Measurements from ENCODE around the gene CDH16.
"Not testable (repeated sequence)": the region's sequence is repeated elsewhere in the genome, so short reads cannot be mapped to it uniquely, and the experiment has no call there.

The CDH16 gene

DNA sequence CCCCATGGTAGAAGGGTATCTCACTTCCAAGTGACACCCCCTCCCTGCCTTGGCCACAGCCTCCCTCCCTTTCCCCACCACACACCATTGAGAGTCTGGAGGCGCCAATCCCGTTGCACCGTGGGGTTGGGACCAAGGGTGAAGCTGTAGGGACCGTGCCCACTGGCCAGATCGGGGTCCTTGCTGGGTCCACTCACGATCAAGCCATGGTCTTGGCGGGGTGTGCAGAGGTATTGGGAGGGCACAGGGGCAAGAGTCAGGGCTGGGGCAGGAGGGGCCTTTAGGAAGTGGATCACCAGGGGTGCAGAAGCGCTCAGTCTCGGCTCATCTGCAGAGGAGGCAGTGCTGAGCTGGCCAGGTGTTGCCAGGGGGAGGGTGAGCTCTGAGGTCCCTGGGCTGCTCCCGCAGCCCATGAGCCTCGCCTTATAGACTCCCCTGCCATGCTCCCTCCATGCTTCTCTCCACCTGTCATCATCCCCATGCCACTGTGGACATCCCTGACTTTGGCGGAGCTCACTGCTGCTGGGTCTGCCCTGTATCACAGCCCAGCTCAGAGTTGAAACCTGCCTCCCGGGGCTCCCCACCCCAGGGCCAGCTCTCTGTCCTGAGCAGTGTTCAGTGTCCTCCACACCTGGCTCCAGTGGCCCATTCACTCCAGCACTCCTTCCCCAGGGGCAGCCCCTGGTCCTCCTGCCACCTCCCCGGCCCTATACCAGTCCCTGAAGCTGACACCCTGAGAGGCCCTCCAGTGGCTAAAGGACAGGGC is 8.3 kb downstream of the CDH16 start:
- no peak for DNase-seq (ENCODE audit: low read depth)

DNA sequence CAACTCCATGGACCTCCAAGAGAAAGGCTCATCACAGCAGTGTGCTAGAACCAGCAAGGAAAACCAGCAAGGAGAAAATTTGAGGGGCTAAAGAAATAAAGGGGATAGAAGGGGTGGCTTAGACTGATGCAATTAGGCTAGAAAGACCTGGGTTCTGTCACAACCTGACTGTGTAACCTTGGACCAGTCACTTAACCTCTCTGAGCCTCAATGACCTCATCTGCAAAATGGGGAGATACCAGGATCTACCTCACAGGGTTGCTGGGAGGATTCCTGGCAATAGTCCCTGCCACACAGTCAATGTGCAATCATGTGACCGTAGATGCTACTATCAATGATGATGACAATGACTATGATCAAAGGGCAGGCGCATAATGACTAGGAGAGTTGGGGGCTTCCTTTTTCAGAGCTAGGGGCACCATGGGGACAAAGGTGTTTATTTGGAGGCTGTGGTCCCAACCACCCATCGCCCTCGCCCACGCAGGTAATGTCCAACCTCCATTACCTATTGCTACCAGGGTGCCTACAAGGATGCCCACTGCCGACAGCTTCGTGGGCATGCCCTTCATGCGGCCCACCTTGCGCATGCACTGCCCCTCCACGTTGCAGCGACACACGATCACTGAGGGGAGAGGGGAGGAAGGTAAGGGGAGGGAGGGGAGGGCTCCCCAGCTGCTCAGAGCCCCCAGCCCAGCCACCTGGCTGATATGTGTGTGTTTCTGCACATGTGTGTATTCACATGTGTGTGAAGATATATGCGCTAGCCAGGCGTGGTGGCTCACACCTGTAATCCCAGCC is 9.7 kb downstream of the CDH16 start:
- DNase-seq (ENCODE audit: low read depth): no peak

DNA sequence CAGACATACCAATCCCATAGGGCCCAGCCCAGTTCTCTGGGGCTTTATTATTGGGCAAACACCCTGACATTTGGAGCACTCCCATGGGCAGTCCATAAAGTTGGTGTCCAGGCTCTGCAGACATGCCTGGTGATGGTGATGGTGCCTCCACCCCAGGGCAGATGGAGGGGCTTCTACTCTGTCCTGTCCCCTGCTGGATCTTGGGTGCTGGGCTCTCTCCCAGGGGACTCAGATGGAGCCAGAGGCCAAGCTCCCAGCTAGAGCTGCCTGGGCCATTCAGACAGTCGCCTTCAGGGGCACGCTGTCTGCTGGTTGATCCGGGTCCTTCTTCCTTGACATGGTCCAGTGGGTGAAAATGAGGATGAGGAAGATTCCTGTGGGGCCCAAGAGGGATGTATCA is 10.6 kb downstream of the CDH16 start:
- DNase-seq (ENCODE audit: low read depth): no peak

DNA sequence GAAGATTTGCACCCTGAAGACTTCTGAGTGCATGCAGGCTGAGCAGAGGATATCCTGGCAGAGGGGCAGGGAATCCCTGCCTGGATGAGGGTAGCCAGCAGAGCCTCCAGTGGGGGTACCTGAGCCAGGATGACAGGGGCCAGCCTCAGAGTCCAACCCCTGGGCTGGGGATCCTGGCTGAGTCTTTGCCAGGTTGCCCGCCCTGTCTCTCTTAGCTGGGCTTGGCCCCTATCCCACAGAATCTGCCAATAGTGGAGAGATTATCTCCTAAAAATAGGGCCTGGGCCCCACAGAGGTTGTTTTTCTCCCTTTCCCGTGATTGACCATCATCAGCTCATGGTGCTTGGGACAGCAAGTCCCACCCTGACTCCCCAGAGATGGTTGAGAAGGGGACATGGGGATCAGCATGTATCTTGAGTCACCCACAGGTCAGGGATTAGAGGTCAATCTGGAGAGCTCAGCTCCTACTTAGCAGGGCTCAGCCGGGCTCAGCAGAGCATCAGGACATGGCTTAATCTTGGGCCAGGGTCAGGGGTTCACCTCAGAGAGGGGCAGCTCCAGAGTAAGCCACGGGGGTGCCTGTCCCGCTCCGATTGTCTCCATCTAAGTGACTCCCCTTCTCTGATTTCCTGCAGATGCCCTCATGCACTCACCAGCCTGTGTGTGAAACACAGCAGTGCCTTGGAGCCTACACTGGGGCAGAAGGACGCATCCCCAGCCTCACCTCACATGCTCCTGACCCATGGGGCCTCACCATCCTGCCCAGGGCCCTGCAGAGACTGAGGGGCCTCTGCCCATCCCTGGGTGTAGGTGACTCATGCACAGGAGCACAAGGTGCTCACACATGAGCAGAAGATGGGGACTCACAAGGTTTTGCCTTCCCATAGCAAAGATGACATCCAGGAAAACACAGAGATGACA is 11.5 kb downstream of the CDH16 start:
- no peak for DNase-seq (ENCODE audit: low read depth)

DNA sequence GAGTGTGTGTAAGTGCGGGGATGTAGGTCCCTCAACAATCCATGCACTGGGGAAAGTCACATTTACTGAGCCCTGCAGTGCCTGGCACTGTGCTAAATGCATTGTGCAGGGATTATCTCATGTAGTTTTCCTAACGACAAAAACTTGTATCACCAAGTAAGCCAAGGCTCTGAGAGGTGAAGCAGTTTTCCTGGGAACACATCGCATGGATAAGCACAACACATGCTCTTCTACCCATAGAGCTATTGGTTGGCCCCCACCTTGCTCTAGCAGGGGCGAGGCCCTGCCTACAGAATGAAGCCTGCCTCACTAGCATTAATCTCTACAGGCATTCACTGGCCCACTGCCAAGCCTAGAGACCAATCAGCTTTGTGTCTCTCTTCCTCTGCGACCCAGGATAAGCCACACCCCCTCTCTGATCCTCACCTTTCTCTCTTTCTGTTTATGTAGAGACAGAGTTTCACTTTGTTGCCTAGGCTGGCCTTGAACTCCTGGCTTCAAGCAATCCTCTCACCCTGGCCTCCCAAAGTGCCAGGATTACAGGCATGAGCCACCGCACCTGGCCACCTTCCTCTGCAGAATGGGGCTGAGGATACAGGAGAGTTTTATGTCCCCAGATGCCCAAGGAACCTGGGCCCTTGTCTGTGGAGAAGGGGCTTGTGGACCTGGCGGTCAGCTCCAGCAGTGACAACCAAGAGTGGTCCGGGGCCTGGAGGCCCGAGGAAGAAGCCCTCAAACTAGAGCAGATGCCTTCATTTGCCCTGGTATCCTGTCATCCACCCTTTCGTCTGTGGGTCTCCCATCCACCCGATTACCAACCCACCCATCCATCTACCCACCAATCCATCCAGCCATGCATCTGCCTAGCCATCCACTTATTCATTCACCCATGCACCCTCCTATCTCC is 12.8 kb downstream of the CDH16 start:
- DNase-seq (ENCODE audit: low read depth): no peak

DNA sequence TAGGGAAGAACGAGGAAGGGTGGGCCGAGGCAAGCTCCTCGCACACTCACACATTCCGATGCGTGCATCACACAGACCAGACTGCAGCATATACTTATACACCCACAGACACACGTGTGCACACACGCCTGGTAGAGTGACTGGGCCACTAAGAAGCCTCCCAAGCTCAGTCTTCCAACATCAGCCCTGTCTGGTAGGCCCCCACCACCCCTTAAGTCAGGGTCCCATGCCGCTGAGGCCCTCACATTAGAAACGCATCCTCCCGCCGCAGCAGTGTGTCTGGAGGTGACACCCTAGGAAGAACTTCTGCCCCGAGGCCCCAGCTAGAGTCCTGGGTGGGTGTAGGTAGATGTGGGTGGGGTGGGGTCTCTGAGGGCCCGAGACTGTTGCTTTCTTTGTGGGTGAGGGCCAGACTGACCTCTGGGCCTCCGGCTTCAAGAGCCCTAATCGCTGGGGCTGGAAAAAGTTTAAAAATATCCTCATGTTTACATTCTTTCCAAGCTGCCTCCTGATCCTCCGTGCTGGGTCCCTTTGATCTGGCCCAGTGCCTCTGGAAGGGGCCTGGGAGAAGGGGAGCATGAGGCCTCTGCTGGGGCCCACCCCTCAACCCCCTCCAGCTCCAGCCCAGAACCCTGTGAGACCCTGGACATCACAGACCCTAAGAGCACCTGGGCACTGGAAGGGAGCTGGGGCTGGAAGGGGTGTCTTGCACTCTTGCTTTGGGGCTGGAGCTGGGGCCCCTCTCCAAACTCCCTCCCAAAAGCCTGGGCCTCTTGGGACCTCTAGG is 13.6 kb downstream of the CDH16 start:
- DNase-seq (ENCODE audit: low read depth): no peak

DNA sequence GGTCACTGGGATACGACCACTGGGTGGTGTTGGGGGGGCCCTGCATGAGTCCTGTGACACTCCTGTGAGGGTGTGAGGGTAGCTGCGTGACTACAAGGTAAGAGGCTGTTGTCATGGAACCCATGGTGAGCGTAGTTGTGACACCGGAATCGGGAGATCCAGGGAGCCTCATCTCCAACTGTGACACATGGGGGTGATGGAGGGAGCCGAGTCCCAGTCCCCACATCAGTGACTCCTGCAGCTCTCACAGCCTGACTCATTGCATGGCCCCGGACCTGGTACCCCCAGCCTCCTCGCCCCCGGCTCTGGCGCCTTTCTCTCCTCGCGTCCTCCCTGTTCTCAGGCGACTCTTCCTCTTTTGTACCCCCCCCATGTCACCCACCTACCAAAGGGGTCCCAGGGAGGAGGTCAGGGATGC is 14.2 kb downstream of the CDH16 start:
- no peak for DNase-seq (ENCODE audit: low read depth)

DNA sequence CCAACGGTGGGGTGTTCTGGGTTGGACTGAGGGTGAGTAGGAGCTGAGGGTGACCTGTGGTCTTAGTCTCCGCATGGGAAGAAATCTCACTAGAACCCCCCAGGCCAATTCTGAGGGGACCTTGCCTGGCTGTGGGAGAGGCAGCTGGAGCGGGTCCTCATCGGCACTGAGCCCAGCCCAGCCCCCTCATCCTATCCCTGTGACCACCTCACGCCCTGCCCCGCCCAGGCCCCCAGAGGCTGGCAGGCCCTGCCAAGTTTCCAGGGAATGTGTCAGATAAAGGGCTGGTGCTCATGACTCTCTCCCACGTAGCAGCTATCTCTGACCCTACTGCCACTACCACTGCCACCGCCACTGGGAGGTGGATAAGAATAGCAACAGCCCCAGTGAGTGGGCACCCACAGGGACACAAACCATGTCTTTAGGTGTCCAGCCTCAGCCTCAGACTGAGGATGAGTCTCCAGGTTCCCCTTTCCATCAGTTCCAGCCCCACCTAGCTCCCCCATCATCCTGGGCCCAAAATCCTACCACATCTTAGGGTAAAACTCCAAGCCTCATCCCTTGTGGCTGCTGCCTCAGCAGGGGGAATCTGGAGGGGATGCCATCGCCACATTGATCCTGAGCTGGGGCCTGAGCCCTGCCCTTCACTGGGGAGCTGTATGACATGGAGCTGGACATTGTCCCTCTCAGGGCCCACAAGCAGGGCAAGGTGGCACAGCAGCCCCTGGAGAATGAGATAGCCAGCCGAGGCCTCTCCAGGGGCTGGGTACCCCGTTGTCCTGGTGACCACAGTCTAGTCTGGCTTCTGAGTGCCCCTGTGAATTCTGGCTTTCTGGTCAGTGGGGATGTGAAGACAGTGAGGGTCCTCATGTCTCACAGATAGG is 14.9 kb downstream of the CDH16 start:
- DNase-seq (ENCODE audit: low read depth): no peak

DNA sequence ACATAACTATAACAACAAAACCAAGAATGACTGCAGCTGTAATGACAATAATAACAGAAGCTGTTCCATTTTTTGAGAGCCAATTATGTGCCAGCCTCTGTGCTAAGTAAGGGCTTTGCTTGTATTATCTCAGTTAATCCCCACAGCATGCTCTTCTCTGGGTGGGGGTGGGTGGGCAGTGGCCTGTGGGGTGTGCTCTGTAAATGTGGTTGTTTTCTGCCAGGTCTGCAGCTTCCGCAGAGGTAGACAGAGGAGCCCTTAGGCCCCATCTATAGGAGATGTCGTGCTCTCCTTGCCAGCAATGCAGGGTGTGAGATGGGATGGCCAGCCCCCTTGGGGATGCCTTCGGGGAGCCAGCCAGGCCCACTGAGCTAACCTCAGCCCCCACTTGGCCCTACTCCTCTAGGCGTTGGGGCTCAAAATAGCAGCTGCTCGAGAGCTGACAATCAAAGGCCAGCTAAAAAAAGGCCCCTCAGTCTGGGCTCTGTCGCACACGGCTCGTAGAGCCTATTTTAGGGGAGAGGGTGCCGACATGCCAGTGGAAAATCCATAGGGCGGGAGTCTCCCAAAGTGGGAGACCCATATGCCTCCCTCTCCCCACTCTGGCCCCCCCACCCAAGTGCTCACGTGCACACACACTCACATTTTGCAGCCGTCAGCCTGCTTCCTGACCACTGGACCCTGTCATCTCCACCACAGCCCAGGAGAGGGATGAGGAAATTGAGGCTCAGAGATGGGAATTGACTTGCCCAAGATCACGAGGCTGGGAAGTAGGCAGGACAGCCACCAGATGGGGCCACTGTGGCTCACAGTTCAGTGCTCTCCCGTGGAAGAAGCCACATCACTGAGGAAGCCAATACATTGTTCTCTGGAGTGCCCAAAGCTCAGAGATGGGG is 15.8 kb downstream of the CDH16 start:
- no peak for DNase-seq (ENCODE audit: low read depth)

DNA sequence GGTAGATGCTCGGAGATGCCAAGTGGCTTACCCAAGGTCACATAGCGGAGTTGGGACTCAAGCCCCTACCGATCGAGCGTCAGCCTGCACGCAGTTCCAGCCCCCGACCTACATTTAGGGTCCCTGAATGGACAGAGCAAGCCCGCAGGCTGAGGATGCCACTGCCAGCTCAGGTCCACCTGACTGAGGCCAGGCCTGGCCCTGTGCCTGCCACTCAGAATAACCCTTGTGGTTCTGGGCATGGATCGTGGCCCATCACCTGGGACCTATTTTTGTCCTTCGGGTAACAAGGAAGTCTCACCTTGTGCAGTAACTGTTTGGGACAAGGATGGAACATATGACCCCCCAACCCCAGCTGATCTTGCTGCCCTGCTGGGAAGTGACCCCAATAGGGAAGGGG is 17.1 kb downstream of the CDH16 start:
- DNase-seq (ENCODE audit: low read depth): no peak

DNA sequence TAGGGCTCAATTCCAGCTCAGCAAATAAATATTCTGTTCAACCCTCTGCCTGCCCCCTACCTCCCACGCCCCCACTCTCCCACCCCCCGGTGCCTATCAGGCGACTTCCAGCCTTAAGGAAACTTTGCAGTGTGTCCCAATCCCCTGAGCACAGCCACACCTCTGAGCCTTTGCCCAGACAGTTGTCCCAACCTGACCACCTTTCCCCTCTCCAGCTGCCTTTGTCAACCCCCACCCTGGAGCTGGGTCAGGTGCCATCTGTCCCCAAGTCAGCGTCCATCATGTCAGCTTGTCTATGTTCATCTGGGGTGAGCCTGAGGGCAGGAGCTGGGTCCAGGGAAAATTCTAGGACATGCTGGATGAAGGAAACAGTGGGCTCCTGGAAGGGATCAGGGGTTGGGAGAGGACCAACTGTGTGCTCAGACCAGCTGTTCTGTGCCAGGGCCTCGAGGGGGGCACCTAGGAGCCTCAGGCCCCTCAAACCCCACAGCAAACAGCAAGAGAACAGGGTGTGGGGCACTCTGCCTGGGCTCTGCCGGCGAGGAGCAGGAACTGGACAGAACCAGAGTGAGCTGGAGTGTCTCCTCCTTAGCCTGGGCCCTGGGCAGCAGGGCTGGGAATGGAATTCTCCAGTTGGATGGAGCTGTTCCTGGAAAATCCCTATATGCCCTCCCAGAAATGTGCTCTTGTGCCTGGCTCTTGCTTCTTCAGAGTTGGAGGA is 17.8 kb downstream of the CDH16 start:
- DNase-seq (ENCODE audit: low read depth): no peak

DNA sequence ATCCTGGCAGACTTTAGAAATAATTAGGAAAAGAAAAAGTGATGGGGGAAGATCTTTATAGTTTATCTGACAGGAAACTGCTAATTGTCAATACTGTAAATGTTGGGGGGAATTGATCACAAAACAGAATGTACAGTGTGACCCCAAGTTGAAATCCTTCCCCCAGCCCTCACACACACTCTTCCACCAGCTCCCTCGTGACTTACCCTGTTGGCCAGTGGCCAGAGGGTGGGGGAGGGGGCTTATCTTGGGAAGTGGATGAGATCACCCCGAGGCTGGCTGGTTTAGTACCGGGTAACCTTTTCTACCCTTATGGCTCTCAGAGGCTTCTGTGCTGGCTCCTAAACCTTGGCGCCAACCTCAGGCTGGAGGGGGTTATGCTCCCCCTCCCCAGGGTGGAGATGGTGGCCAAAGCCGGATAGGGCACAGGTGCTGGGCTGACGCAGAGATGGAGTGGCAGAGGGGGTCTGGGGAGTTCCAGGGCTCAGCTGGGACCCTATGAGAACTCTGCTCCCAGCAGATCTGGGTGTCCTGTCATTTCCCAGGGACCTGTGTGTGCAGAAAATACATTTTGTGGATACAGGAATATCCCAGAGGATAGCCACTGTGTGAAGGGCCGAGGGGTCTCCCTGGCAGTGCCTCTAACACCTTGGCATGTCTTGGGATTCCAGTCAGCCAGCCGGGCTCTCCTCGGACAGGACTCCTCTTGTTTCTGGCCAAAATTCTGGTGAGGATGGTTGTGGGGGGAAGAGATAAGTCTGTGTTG is 18.6 kb downstream of the CDH16 start:
- DNase-seq (ENCODE audit: low read depth): peak; percentile 46

DNA sequence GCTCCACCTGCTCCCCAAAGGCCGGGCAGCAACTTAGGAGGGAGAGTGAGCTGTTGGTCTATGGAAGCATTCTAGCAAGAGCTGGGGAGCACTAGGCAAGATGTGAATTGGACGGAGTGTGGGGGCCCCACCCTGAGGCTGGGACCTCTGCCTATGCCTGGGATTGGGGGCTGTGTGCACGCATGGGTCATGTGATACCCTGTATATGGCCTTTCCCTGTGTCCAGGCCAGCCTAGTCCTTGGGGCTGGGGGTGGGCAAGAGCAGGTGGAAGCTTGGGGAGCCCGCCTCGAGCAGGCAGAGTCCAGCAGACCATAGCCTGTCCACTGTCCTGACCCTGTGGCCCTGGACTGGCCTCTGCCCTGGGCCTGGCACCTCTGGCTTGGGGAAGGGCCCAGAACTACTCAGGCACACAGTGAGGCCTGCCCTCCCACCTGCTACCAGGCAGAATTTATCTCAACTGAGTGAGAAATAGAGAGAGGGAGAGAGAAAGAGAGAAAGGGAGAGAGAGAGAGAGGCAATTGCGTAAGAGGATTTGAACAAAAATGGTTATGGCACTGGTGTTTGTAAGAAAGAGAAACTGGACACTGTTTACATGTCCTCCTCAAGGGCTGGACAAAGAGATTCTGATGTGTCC is 19.3 kb downstream of the CDH16 start:
- DNase-seq (ENCODE audit: low read depth): peak; percentile 35

DNA sequence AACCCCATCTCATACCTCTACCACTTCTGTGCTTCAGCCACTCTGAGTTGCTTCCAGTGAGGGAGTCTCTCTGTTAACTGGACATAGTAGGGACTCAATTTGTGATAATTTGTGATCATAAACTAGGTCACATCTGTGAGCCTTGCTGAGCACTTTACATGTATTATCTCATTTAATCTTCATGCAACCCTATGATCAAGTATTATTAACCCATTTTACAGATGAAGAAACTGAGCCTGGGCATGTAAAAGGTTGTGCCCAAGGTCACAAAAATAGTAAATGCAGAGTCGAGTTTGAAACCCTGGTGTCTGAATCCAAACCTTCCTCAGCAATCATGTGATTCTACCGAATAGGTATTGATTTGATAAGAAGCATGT is 19.8 kb downstream of the CDH16 start:
- no peak for DNase-seq (ENCODE audit: low read depth)

DNA sequence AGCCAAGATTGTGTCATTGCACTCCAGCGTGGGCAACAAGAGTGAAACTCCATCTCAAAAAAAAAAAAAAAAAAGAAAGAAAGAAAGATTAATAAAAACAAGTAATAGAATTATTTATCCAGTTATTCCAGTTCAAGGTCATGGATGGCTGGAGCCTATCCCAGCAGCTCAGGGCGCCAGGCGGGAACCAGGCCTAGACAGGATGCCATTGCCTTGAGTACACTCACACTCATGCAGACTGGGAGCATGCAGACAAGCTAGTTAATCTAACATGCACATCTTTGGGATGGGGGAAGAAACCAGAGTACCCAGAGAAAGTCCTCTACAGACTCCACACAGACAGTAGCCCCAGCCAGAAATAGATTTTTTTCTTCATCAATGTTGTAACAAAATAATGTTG is 20.5 kb downstream of the CDH16 start:
- DNase-seq (ENCODE audit: low read depth): no peak

DNA sequence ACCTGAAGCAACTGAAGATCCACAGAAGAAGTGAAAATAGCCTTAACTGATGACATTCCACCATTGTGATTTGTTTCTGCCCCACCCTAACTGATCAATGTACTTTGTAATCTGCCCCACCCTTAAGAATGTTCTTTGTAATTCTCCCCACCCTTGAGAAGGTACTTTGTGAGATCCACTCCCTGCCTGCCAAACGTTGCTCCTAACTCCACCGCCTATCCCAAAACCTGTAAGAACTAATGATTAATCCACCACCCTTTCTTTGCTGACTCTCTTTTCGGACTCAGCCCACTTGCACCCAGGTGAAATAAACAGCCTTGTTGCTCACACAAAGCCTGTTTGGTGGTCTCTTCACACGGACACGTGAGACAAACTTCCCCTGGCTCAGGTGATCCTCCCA is 22.0 kb downstream of the CDH16 start:
- DNase-seq (ENCODE audit: low read depth): not testable (repeated sequence)

DNA sequence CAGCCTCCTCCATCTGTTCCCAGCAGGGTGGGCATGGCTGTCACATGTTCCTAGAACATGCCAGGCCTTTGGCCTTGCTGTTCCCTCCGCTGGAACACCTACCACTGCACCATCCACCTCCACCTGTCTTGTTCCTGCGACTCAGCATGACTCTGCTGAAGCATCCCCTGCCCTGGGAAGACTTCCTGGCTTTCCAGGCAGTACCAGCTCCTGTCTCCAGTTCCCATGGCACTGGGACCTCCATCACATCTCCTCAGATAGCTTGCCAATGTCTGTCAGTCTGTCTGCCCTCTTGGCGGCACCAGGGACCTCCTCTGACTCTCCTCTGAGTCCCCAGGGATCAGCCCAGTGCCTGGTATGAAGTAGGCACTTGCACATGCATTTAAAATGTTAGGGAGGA is 22.7 kb downstream of the CDH16 start:
- DNase-seq (ENCODE audit: low read depth): no peak

All from fibroblast of the conjunctiva (primary cell).